ENCODE results near the gene LRP1B.

DNA sequence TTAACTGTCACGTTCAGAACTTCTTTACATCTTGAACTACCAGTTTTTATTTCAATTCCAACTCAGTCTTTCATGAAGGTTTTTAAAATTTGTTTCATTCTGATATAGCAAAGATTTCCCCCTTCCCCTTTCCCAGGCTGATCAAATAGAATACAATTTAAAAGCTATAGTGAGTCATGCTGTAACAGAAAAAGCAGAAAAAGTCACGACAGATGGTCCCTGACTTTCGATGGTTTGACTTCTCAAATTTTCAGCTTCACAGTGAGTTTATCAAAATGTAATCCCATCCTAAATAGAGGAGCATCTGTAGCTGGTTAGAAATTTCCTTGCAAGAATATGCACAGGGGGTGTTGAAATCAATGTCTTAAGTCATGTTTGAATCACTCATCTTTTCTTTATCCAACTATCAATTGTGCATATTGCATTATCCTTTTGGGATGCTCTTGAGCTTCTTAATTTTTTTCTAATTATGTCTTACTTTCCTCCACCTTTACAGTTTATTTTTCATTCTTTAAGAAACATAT, 500.3 kb downstream of the LRP1B start:
- TF ChIP-seq, protein P1, sequence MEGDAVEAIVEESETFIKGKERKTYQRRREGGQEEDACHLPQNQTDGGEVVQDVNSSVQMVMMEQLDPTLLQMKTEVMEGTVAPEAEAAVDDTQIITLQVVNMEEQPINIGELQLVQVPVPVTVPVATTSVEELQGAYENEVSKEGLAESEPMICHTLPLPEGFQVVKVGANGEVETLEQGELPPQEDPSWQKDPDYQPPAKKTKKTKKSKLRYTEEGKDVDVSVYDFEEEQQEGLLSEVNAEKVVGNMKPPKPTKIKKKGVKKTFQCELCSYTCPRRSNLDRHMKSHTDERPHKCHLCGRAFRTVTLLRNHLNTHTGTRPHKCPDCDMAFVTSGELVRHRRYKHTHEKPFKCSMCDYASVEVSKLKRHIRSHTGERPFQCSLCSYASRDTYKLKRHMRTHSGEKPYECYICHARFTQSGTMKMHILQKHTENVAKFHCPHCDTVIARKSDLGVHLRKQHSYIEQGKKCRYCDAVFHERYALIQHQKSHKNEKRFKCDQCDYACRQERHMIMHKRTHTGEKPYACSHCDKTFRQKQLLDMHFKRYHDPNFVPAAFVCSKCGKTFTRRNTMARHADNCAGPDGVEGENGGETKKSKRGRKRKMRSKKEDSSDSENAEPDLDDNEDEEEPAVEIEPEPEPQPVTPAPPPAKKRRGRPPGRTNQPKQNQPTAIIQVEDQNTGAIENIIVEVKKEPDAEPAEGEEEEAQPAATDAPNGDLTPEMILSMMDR (IDR thresholded peaks at IDR 0.05): no peak
- TF ChIP-seq POLR2A (IDR thresholded peaks at IDR 0.05): no peak

All from thyroid gland (tissue), 4 donors.